ENCODE data around the gene PCBP3. TPM values are rescaled to one million over a fixed set of nuclear protein-coding genes. Genes with fewer than 3 reads are reported as not detected.

PCBP3 gene
- total and polyA plus RNA-seq, 2 of the 8 experiments (the other 6 are each of a cell fraction or from before 2014, with no cell fraction given), result 3.5 to 6.3 TPM

GRCh38 chr21:45824546-45825215 lies 181.2 kb downstream of the PCBP3 start (continued):
- TF ChIP-seq POLR2A (IDR thresholded peaks at IDR 0.05; ENCODE audit: control extremely low read depth in 1 of 2, low read depth in 2 of 2, low read length in 2 of 2) (no peak), CTCF (IDR thresholded peaks at IDR 0.05; ENCODE audit: control extremely low read depth in 1 of 3, insufficient read depth in 1 of 3, low read depth in 1 of 3, low read length in 3 of 3) (no peak), KDM1A (IDR thresholded peaks at IDR 0.05; ENCODE audit: borderline replicate concordance, low read length) (no peak), RNF2 (IDR thresholded peaks at IDR 0.05; ENCODE audit: borderline replicate concordance, low read depth, low read length, missing control alignments, poor library complexity, severe bottlenecking) (no peak)
